IPS-15b (cell line): ENCODE measurements around the gene TCEANC2.
A peak's percentile ranks its signal among the peaks of the same experiment; 100 is the strongest.

Experiments used
- H3K27me3 ChIP-seq: one replicate; pipeline ENCODE4 v1.6.1; 2013; ENCODE audit warnings: low read length; ENCODE audit not compliant: control insufficient read depth, insufficient read depth
- H3K36me3 ChIP-seq: one replicate; pipeline ENCODE4 v1.6.1; 2013; ENCODE audit warnings: low read length; ENCODE audit not compliant: control insufficient read depth, insufficient read depth
- H3K4me1 ChIP-seq: one replicate; pipeline ENCODE4 v1.6.1; 2013; ENCODE audit warnings: mild to moderate bottlenecking, low read length; ENCODE audit not compliant: control insufficient read depth, insufficient read depth
- H3K4me3 ChIP-seq: one replicate; pipeline ENCODE4 v1.5.1; 2013; ENCODE audit warnings: low read depth, low read length
- H3K9ac ChIP-seq: one replicate; pipeline ENCODE4 v1.6.1; 2013; ENCODE audit warnings: low read depth, mild to moderate bottlenecking, low read length
- H3K9me3 ChIP-seq: one replicate; pipeline ENCODE4 v1.6.1; 2013; ENCODE audit warnings: mild to moderate bottlenecking, low read length; ENCODE audit not compliant: control insufficient read depth, insufficient read depth

The TCEANC2 gene

GRCh38 chr1:54122135-54122751 lies 68.8 kb downstream of the TCEANC2 start:
- peak overlapping the region; percentile 56 for H3K4me3 ChIP-seq
- H3K36me3 ChIP-seq: no peaks in the 10 kb centered on the region
- no peaks in the 10 kb centered on the region for H3K9me3 ChIP-seq
- peaks cover 12% of the 10 kb centered on the region for H3K27me3 ChIP-seq
- peaks cover 5% of the 10 kb centered on the region for H3K4me1 ChIP-seq
- H3K9ac ChIP-seq: peak overlapping the region; percentile 66

- Histone ChIP-seq H3K4me1 (peaks cover 5% of the 10 kb centered on the region), H3K27me3 (peaks cover 12% of the 10 kb centered on the region), H3K36me3 (no peaks in the 10 kb centered on the region), H3K9ac (no peak overlapping the region), H3K4me3 (no peak overlapping the region), H3K9me3 (no peaks in the 10 kb centered on the region)
Observed at GRCh38 chr1:54122992-54123391, 69.6 kb downstream of the TCEANC2 start.

GRCh38 chr1:54124472-54124871 lies 71.1 kb downstream of the TCEANC2 start:
- no peaks in the 10 kb centered on the region for H3K9me3 ChIP-seq
- no peaks in the 10 kb centered on the region for H3K36me3 ChIP-seq
- peaks cover 12% of the 10 kb centered on the region for H3K27me3 ChIP-seq
- no peak overlapping the region for H3K9ac ChIP-seq
- H3K4me3 ChIP-seq: no peak overlapping the region
- H3K4me1 ChIP-seq: peaks cover 5% of the 10 kb centered on the region

GRCh38 chr1:54124906-54125305 lies 71.5 kb downstream of the TCEANC2 start:
- H3K9ac ChIP-seq: no peak overlapping the region
- peaks cover 5% of the 10 kb centered on the region for H3K4me1 ChIP-seq
- peaks cover 12% of the 10 kb centered on the region for H3K27me3 ChIP-seq
- H3K4me3 ChIP-seq: no peak overlapping the region
- H3K36me3 ChIP-seq: no peaks in the 10 kb centered on the region
- H3K9me3 ChIP-seq: no peaks in the 10 kb centered on the region

- H3K4me1 ChIP-seq: peaks cover 5% of the 10 kb centered on the region
- H3K36me3 ChIP-seq: no peaks in the 10 kb centered on the region
- peaks cover 8% of the 10 kb centered on the region for H3K27me3 ChIP-seq
- H3K9me3 ChIP-seq: no peaks in the 10 kb centered on the region
- H3K9ac ChIP-seq: no peak overlapping the region
- no peak overlapping the region for H3K4me3 ChIP-seq
Observed at GRCh38 chr1:54125386-54126070, 72.1 kb downstream of the TCEANC2 start.

GRCh38 chr1:54126271-54126815 lies 72.9 kb downstream of the TCEANC2 start:
- Histone ChIP-seq H3K27me3 (peaks cover 8% of the 10 kb centered on the region), H3K9ac (no peak overlapping the region), H3K4me1 (peaks cover 2% of the 10 kb centered on the region), H3K4me3 (no peak overlapping the region), H3K9me3 (no peaks in the 10 kb centered on the region), H3K36me3 (no peaks in the 10 kb centered on the region)

- Histone ChIP-seq H3K36me3 (no peaks in the 10 kb centered on the region), H3K4me1 (peaks cover 2% of the 10 kb centered on the region), H3K9me3 (no peaks in the 10 kb centered on the region), H3K4me3 (no peak overlapping the region), H3K9ac (no peak overlapping the region), H3K27me3 (no peaks in the 10 kb centered on the region)
Observed at GRCh38 chr1:54127594-54128300, 74.3 kb downstream of the TCEANC2 start.

GRCh38 chr1:54129858-54130257 lies 76.5 kb downstream of the TCEANC2 start:
- H3K36me3 ChIP-seq: no peaks in the 10 kb centered on the region
- H3K9me3 ChIP-seq: no peaks in the 10 kb centered on the region
- peaks cover 3% of the 10 kb centered on the region for H3K4me1 ChIP-seq
- no peak overlapping the region for H3K4me3 ChIP-seq
- H3K27me3 ChIP-seq: no peaks in the 10 kb centered on the region
- H3K9ac ChIP-seq: no peak overlapping the region

GRCh38 chr1:54131419-54131818 lies 78.0 kb downstream of the TCEANC2 start:
- Histone ChIP-seq H3K36me3 (no peaks in the 10 kb centered on the region), H3K9me3 (no peaks in the 10 kb centered on the region), H3K9ac (no peak overlapping the region), H3K4me1 (peaks cover 16% of the 10 kb centered on the region), H3K4me3 (no peak overlapping the region), H3K27me3 (no peaks in the 10 kb centered on the region)

GRCh38 chr1:54132495-54132894 lies 79.1 kb downstream of the TCEANC2 start:
- Histone ChIP-seq H3K36me3 (no peaks in the 10 kb centered on the region), H3K27me3 (no peaks in the 10 kb centered on the region), H3K9me3 (no peaks in the 10 kb centered on the region), H3K4me1 (peaks cover 20% of the 10 kb centered on the region), H3K4me3 (no peak overlapping the region), H3K9ac (no peak overlapping the region)

- Histone ChIP-seq H3K9me3 (no peaks in the 10 kb centered on the region), H3K4me1 (peaks cover 20% of the 10 kb centered on the region), H3K27me3 (no peaks in the 10 kb centered on the region), H3K36me3 (no peaks in the 10 kb centered on the region), H3K9ac (no peak overlapping the region), H3K4me3 (no peak overlapping the region)
Observed at GRCh38 chr1:54134295-54134694, 80.9 kb downstream of the TCEANC2 start.
